Smooth muscle cell (in vitro differentiated cells): Measurements from ENCODE around the gene MYO15A. TPM values are rescaled to one million over a fixed set of nuclear protein-coding genes. Genes with fewer than 3 reads are reported as not detected.

Source experiments
- DNase-seq: peaks from one replicate; lab custom pipeline; 2025; ENCODE audit not compliant: unreplicated experiment; lab: John Stamatoyannopoulos, UW
- H2AFZ ChIP-seq: fragments of 200-600 bp; sonication (generic); 2 replicates; pipeline ENCODE4 v1.6.0; 2016; ENCODE audit warnings: antibody characterized with exemption, low read depth, mild to moderate bottlenecking
- H3F3A ChIP-seq: fragments of 200-600 bp; sonication (generic); 2 replicates; pipeline ENCODE4 v1.6.0; 2017; ENCODE audit warnings: antibody characterized with exemption, low read depth
- H3K27ac ChIP-seq: fragments of 200-600 bp; sonication (generic); 2 replicates; pipeline ENCODE4 v1.5.1; 2016; ENCODE audit warnings: low read depth, mild to moderate bottlenecking
- H3K27me3 ChIP-seq: fragments of 200-600 bp; sonication (generic); 2 replicates; pipeline ENCODE4 v1.6.1; 2016; ENCODE audit warnings: low read depth, mild to moderate bottlenecking
- H3K36me3 ChIP-seq: fragments of 200-600 bp; sonication (generic); 2 replicates; pipeline ENCODE4 v1.5.1; 2016; ENCODE audit warnings: low read depth
- H3K4me1 ChIP-seq: fragments of 200-600 bp; sonication (generic); 2 replicates; pipeline ENCODE4 v1.5.1; 2016; ENCODE audit warnings: low read depth
- H3K4me2 ChIP-seq: fragments of 200-600 bp; sonication (generic); 2 replicates; pipeline ENCODE4 v1.6.0; 2016; ENCODE audit warnings: mild to moderate bottlenecking
- H3K4me3 ChIP-seq: fragments of 200-600 bp; sonication (generic); 2 replicates; pipeline ENCODE4 v1.5.1; 2016; ENCODE audit warnings: mild to moderate bottlenecking
- H3K79me2 ChIP-seq: fragments of 200-600 bp; sonication (generic); 2 replicates; pipeline ENCODE4 v1.6.0; 2016; ENCODE audit warnings: low read depth, mild to moderate bottlenecking
- H3K9ac ChIP-seq: fragments of 200-600 bp; sonication (generic); 2 replicates; pipeline ENCODE4 v1.6.0; 2016; ENCODE audit warnings: low read depth
- H3K9me3 ChIP-seq: fragments of 200-600 bp; sonication (generic); replicated peaks from 2 replicates; pipeline ENCODE4 v1.5.1; 2016; ENCODE audit warnings: low read depth
- H4K20me1 ChIP-seq: fragments of 200-600 bp; sonication (generic); 2 replicates; pipeline ENCODE4 v1.6.0; 2016; ENCODE audit warnings: low read depth
- CTCF ChIP-seq: fragments of 200-600 bp; sonication (generic); IDR thresholded peaks from 2 replicates; pipeline ENCODE4 v1.5.1; 2017; ENCODE audit warnings: borderline replicate concordance, mild to moderate bottlenecking, antibody characterized with exemption; ENCODE audit not compliant: insufficient read depth, poor library complexity, severe bottlenecking
- WGBS: methylation state at CpG from one replicate; pipeline ENCODE4 v1.1.7; 2016; ENCODE audit warnings: low lambda C conversion rate; 5-methylcytosine and 5-hydroxymethylcytosine counted together
- polyA plus RNA-seq: library from polyadenylated mRNA; unstranded; fragments of >200 nt; fragmentation: Nextera tagmentation; extraction: Ambion mirVana; gene quantifications from 2 replicates; pipeline ENCODE4 v1.2.1, GENCODE V29; 2016
- total RNA-seq: library from RNA; depleted of rRNA; stranded (reverse); fragments of >200 nt; gene quantifications from 2 replicates; pipeline ENCODE4 v1.2.3, GENCODE V29; 2014

The MYO15A gene
- total and polyA plus RNA-seq, 2 experiments from 2014 or later = 2.0 to 3.6 TPM

- Histone ChIP-seq H3K9ac (no peak overlapping the region), H3K4me1 (peaks cover 5% of the 10 kb centered on the region), H4K20me1 (no peaks in the 10 kb centered on the region), H3K4me2 (no peak overlapping the region), H2AFZ (no peak overlapping the region), H3K27me3 (no peaks in the 10 kb centered on the region), H3K36me3 (no peaks in the 10 kb centered on the region), H3K79me2 (no peaks in the 10 kb centered on the region), H3K27ac (no peak overlapping the region), H3K9me3 (no peaks in the 10 kb centered on the region), H3F3A (peaks cover 5% of the 10 kb centered on the region), H3K4me3 (no peak overlapping the region)
- DNase-seq = peak; percentile 12
- peak; percentile 88 for TF ChIP-seq CTCF
- WGBS = 10% methylated on average over 6 of the region's 6 CpGs
Observed at GRCh38 chr17:18217412-18218015, 109.0 kb downstream of the MYO15A start.

- Histone ChIP-seq H3K27me3 (no peaks in the 10 kb centered on the region), H3K36me3 (no peaks in the 10 kb centered on the region), H3F3A (peaks cover 5% of the 10 kb centered on the region), H3K4me1 (peaks cover 9% of the 10 kb centered on the region), H3K4me3 (no peak overlapping the region), H3K9ac (no peak overlapping the region), H3K27ac (no peak overlapping the region), H4K20me1 (no peaks in the 10 kb centered on the region), H3K4me2 (no peak overlapping the region), H3K9me3 (no peaks in the 10 kb centered on the region), H3K79me2 (no peaks in the 10 kb centered on the region), H2AFZ (no peak overlapping the region)
- 44% methylated on average over 4 of the region's 4 CpGs for WGBS
- TF ChIP-seq CTCF = no peak
- no peak for DNase-seq
Observed at GRCh38 chr17:18218756-18219415, 110.3 kb downstream of the MYO15A start.

- Histone ChIP-seq H2AFZ (peak overlapping the region; percentile 80), H3K4me1 (peaks cover 24% of the 10 kb centered on the region), H3F3A (no peaks in the 10 kb centered on the region), H3K4me3 (no peak overlapping the region), H3K4me2 (peak overlapping the region; percentile 79), H3K9me3 (no peaks in the 10 kb centered on the region), H3K36me3 (no peaks in the 10 kb centered on the region), H3K79me2 (peaks cover 33% of the 10 kb centered on the region), H4K20me1 (peaks cover 27% of the 10 kb centered on the region), H3K27ac (peak overlapping the region; percentile 84), H3K27me3 (no peaks in the 10 kb centered on the region), H3K9ac (peak overlapping the region; percentile 36)
- no peak for DNase-seq
- WGBS = 74% methylated on average over 4 of the region's 4 CpGs
- no peak for TF ChIP-seq CTCF
Observed at GRCh38 chr17:18224053-18224386, 115.5 kb downstream of the MYO15A start.
